Activated CD8-positive, alpha-beta memory T cell treated with anti-CD3 and anti-CD28 coated beads for 36 hours (primary cell): ENCODE results near the gene PPP2R5E. TPM values are rescaled to one million over a fixed set of nuclear protein-coding genes. Genes with fewer than 3 reads are reported as not detected.

Experiments
- CTCF ChIA-PET: fragments of 350-600 bp; sonication (Branson Sonifier 250); formaldehyde crosslinking; loops from one replicate; lab custom pipeline; 2021; ENCODE audit warnings: antibody characterized with exemption; lab: Charles Lee
- POLR2A ChIA-PET: fragments of 350-600 bp; sonication (Branson Sonifier 250); formaldehyde crosslinking; loops from one replicate; lab custom pipeline; 2021; ENCODE audit warnings: antibody characterized with exemption; lab: Charles Lee
- total RNA-seq, 2 experiments: library from RNA; stranded (reverse); gene quantifications; one replicate each; pipeline ENCODE4 v1.2.3, GENCODE V29; 2021

PPP2R5E gene
- total RNA-seq, 2 experiments from 2014 or later: 49.9 to 53.3 TPM

GRCh38 chr14:63357841-63358240, 185.3 kb downstream of the PPP2R5E start:
- POLR2A ChIA-PET: no interaction called here

DNA sequence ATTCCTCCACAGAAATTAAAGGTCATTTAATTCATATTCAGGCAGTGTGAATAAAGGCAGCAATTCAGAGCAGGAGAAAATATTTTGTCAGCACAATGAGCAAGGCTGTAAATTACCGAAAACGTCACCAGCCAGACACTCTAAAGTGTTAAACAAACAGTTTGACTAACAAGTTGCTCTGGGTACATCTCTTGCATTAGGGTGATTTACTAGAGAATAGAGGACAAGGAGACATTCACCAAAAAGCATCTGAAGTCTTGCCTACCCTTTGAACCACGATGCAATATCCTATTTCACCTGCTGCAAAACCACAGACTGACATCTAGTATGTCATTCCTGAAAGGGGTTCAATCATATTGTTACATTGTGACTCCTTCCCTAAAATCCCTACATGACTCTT, 197.4 kb downstream of the PPP2R5E start:
- POLR2A ChIA-PET: no interaction called here
- CTCF ChIA-PET: no interaction called here

More at GRCh38 chr14:63357841-63358240, 185.3 kb downstream of the PPP2R5E start:
- CTCF ChIA-PET: no interaction called here

DNA sequence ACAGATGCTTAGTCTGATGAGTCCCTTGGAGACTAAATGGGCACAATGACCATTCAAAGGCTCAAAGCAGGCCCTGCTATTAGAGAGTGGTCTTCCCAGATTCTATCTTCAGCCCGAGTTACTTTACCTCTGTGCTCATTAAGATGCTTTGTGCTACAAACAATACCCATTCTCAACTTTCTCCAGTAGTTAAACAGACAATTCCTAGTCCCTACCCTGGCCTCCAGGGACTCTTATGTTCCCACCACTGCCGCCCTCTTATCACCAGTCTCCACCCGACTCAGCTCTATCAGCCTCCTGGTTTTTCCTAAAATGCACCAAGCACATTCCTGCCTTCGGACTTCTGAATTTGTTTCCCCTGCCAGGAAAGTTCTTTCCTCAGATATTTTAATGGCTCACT, 198.8 kb downstream of the PPP2R5E start:
- POLR2A ChIA-PET: no interaction called here
- CTCF ChIA-PET: no interaction called here

- POLR2A ChIA-PET: no interaction called here
- CTCF ChIA-PET: no interaction called here
These were observed 199.3 kb downstream of the PPP2R5E start for GRCh38 chr14:63343878-63344277.

DNA sequence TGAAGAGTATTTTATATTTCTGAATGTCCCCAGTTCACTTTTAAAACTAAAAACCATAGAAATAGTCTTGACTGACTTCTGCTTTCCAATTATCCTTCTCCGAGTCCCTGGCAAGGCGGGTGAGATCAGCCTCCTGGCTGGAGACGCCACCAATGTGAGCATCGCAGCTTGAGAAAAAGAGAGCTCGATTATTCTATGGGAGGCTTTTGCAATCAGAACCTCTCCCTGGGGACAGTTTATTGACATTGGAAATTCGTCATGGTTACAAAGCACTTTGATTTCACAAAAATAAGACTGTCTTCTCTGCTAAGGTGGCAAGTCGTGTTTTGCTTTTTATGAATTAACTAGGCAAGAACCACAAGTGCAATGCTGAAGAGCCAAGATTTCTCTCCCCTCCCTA, 200.8 kb downstream of the PPP2R5E start:
- POLR2A ChIA-PET: no interaction called here
- CTCF ChIA-PET: interaction anchor here (0.9 kb wide), 1 partner anchor 9 kb away, joined by 3 read pairs; no protein-coding TSS in a partner anchor

DNA sequence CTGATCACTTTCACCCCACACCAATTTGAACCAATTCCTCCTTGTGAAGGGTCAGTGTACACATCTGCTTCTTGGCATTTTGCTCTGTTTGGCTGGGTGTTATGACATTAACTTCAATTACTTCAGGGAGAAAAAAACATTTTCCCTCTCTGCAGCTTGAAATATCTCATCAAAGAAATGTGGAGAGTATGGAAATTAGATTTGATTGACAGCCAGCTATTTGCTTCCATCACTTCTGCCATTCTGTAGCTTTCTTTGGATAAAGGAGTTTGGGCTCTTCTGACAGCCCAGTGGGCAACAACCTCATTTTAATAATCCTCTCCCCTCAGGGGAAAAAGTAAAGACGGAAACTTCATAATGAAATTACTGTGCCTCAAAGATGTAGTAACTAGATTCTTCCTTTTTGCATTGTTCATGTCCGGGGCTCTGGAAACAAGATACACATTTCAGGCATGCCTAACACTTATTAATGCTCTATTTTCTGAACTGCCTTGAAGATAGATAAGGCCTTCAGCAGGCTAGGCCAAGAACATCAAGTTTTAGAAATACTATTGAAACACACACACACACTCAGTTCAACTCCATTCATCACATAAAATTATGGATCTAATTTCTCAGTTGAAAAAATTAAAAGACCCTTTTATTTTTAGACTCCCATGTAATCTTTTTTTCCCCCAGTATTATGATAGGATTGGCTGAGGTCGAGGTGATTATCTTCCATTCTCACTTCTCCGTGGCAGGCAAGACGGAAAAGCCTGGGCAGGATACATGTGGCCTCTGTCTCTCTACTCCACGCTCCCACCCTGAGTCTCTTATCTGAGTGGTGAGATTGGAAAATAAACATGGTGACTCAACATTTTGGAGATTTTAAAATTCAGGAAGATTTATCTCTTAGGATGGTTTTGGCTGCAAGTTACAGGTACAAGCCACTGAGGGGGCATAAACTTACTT, 214.1 kb downstream of the PPP2R5E start:
- ChIA-PET CTCF (no interaction called here), POLR2A (no interaction called here)

DNA sequence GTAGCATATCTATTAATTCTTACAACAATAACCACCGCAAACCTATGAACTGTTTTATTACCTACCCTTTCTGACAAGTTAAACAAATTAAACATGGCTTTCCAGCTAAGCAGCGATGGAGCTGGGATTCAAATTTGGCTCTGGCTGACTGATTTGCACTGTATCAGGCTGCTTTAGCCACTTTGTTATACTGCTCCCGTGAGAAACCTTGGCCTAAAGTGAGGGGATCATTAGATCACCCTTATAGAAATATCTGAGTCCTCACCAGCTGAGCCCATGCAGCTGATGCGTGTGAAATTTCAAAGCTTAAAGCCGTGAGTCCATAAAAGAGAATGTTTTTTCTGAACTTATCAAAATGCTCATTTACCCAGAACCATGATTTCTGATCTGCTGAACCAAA, 216.3 kb downstream of the PPP2R5E start:
- ChIA-PET CTCF (interaction anchor here (0.7 kb wide), 1 partner anchor 1442 kb away, joined by 3 read pairs; no protein-coding TSS in a partner anchor), POLR2A (no interaction called here)

- ChIA-PET POLR2A (no interaction called here), CTCF (no interaction called here)
These were observed 220.1 kb downstream of the PPP2R5E start for GRCh38 chr14:63322897-63323573.

DNA sequence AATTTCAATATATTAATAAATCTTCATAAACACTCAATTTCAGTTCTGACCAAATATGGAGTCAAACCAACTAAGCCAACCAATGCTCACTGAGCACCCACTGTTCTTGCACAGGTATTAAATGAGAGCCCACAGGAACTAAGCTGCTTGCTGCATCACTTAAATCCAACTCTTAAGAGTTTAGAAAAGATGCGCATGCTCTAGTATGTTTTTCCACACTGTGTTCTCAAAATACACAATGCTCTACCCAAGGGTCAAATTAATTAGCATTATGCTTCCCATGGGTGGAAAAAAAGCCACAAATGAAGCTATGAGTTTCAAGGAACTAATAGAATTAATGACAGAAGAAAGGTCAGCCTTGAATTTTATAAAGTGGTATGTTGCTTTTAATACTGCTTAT, 220.7 kb downstream of the PPP2R5E start:
- ChIA-PET CTCF (no interaction called here), POLR2A (no interaction called here)

Other genes with a start within 250 kb of the PPP2R5E start
- not detected for gene GPHB5, start 224.4 kb downstream of the PPP2R5E start, total RNA-seq
- 10 to 100 TPM; 29.6 to 30.2 TPM for gene WDR89, start 98.5 kb upstream of the PPP2R5E start, total RNA-seq
- 10 to 100 TPM; 12.8 to 13.6 TPM for gene SGPP1, start 184.7 kb upstream of the PPP2R5E start, total RNA-seq